PC-9 (cell line): ENCODE measurements around the gene COLEC11.

Source experiments
- EZH2 ChIP-seq: fragments of 200-600 bp; sonication (generic); IDR thresholded peaks from 2 replicates; pipeline ENCODE4 v1.8.0; 2017; ENCODE audit warnings: antibody characterized with exemption, low read depth
- TF ChIP-seq, protein P1 (sequence below): fragments of 200-600 bp; sonication (generic); conservative IDR thresholded peaks from 2 replicates; pipeline ENCODE4 v1.6.1; 2017; ENCODE audit warnings: mixed run types, antibody characterized with exemption, mild to moderate bottlenecking, moderate library complexity

DNA sequence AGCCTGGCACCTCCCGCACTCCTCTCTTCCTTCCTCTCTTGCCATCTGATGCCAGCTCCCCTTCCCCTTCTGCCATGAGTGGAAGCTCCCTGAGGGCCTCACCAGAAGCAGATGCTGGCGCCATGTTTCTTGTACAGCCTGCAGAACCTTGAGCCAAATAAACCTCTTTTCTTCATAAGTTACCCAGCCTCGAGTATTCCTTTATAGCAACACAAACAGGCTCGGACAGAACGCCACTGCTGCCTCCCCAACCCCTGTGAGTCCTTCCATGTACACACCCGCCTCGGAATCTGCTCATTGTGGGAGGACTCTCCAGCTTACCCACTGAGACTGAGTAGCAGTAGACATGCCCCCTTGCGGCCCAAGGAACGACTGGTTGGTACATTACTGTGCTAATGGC, 28.1 kb upstream of the COLEC11 start:
- TF ChIP-seq, protein P1, sequence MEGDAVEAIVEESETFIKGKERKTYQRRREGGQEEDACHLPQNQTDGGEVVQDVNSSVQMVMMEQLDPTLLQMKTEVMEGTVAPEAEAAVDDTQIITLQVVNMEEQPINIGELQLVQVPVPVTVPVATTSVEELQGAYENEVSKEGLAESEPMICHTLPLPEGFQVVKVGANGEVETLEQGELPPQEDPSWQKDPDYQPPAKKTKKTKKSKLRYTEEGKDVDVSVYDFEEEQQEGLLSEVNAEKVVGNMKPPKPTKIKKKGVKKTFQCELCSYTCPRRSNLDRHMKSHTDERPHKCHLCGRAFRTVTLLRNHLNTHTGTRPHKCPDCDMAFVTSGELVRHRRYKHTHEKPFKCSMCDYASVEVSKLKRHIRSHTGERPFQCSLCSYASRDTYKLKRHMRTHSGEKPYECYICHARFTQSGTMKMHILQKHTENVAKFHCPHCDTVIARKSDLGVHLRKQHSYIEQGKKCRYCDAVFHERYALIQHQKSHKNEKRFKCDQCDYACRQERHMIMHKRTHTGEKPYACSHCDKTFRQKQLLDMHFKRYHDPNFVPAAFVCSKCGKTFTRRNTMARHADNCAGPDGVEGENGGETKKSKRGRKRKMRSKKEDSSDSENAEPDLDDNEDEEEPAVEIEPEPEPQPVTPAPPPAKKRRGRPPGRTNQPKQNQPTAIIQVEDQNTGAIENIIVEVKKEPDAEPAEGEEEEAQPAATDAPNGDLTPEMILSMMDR, result no peak
- TF ChIP-seq EZH2, result no peak
